Measurements from ENCODE around the gene SLIT3.

DNA sequence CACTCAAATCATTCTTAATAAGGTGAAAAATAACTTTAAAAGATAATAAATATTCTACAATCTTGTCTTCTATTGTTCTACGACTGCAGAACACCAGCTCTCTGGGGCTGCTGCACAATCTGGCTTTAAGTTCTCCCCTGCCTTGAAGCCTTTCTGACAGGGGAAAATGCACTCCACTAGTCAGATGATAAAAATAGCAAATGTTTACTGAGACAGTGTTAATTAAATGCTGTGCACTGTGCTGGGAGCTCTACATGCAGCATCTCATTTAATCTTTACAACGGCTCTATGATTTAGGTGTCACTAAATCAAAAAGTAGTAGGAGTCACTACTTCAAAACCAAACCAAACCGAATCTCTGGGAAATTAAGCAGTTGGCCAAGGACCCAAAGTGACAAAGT is 132.7 kb downstream of the SLIT3 start:
- TF ChIP-seq CTCF (conservative IDR thresholded peaks at IDR 0.05; ENCODE audit: low read length) (no peak), EZH2phosphoT487 (IDR thresholded peaks at IDR 0.05; ENCODE audit: borderline replicate concordance) (no peak)

All from Loucy (cell line).